ENCODE measurements around the gene STRN.

STRN gene

DNA sequence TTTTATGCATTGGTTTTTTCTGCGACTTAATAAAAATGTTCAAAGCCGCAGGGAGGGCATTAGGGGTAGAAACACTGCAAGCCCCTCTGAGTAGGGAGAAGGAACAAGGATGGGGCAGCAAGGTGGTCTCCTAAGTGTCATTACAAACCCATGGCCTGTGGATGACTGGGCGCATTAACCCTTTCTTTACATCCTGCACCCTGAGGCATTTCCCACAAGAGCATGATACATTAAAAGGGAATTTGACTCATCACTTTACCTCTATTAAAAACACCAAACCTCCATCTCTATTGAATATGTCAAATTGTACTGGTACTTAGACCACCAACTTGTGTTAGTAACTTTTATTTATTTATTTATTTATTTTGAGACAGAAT is 157.3 kb downstream of the STRN start:
- TF ChIP-seq, protein P1, sequence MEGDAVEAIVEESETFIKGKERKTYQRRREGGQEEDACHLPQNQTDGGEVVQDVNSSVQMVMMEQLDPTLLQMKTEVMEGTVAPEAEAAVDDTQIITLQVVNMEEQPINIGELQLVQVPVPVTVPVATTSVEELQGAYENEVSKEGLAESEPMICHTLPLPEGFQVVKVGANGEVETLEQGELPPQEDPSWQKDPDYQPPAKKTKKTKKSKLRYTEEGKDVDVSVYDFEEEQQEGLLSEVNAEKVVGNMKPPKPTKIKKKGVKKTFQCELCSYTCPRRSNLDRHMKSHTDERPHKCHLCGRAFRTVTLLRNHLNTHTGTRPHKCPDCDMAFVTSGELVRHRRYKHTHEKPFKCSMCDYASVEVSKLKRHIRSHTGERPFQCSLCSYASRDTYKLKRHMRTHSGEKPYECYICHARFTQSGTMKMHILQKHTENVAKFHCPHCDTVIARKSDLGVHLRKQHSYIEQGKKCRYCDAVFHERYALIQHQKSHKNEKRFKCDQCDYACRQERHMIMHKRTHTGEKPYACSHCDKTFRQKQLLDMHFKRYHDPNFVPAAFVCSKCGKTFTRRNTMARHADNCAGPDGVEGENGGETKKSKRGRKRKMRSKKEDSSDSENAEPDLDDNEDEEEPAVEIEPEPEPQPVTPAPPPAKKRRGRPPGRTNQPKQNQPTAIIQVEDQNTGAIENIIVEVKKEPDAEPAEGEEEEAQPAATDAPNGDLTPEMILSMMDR (IDR thresholded peaks at IDR 0.05; ENCODE audit: low read depth, low read length), result no peak
- H3K4me3 ChIP-seq (ENCODE audit: low read depth, low read length), result no peak overlapping the region

DNA sequence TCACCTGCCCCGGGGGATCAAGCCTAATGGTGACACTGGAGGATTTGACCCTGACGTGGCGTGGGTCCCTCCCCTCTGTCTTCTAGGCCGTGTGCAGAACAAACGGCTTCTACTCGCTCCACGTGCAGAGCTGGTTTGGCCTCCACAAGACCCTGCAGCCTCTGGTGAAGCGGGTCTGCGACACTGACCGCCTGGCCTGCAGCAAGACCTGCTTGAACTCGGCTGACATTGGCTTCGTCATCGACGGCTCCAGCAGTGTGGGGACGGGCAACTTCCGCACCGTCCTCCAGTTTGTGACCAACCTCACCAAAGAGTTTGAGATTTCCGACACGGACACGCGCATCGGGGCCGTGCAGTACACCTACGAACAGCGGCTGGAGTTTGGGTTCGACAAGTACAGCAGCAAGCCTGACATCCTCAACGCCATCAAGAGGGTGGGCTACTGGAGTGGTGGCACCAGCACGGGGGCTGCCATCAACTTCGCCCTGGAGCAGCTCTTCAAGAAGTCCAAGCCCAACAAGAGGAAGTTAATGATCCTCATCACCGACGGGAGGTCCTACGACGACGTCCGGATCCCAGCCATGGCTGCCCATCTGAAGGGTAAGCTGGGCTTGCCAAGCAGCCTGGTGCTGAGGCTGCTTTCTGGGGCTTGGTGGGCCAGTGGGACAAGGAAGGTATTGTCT is 157.8 kb downstream of the STRN start:
- H3K4me3 ChIP-seq (ENCODE audit: low read depth, low read length), result no peak overlapping the region
- TF ChIP-seq, protein P1 (IDR thresholded peaks at IDR 0.05; ENCODE audit: low read depth, low read length), result no peak

DNA sequence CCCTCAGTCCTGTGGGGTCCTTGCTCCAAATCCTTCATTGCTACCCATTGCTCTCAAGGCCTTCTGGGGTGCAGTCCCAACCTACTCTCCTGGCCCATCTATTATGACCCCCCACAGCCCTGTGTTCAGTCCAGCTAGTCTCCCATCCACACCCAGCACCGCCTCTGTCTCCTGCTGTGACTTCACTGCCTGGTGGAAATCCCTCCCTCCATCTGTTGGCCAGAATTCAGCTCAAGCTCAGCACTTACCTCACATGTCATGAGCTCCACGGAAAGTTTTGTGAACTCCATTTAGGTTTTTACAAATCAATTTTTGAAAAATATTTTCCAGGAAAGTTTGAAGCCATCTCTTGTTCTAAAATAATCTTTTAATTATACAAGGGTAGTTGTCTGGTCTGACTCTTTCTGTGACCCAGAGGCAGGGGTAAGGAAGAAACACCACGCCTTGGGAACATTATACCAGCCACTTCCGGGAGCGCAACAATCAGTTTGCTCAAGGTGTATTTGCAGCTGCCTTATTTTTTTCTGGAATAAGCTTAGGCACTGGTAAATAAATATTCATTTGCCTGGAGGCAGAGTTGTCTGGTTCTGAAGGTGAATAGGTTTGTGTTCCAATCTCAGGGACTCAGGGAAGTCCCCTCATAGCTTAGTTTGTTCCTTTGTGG is 159.0 kb downstream of the STRN start:
- no peak overlapping the region for H3K4me3 ChIP-seq (ENCODE audit: low read depth, low read length)
- TF ChIP-seq, protein P1 (IDR thresholded peaks at IDR 0.05; ENCODE audit: low read depth, low read length), result no peak

DNA sequence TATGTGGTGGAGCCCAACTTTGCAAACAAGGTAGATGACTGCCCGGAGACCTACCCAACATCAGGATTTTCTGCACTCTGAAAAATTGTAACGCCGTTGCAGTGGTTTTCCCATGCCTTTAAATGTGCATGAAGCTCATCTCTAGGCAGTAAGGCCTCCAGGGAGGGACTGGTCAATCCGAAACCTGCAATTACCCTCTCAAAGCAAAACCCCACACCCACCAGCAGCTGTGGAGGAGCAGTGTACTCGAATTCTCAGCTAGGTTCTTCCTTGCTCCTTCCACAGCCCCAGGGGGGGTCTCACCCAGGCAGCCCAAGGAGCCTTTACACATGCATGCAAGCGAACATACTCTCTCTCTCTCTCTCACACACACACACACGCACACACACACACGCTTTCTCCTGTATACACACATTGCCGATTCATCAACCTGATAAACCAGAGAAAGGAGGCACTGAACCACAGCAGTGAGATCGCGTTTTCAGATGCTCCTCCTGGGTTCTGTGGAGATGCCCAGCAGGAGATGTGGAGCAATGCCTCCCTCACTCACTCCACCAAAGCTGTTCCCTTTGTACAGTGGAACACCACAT is 160.6 kb downstream of the STRN start:
- TF ChIP-seq, protein P1 (IDR thresholded peaks at IDR 0.05; ENCODE audit: low read depth, low read length), result no peak
- no peak overlapping the region for H3K4me3 ChIP-seq (ENCODE audit: low read depth, low read length)

DNA sequence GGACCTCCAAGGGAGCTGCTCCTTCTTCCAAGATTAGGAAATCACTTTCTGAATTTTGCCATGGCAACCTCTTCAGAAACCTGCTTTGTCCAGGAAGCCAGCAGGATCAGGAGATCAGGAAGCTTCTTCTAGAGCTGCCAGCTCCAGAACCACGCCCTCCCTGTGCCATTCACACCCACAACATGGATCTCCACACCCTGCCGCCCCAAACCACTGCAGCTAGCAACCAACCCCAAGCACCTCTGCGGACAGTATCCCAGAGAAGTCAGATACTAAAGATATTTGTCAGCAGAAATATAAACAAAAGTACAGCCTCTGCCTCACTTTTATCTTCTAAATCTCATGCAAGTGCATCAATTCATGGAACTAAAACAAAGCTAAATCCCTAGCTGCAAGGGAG is 163.4 kb downstream of the STRN start:
- H3K4me3 ChIP-seq (ENCODE audit: low read depth, low read length), result no peak overlapping the region

DNA sequence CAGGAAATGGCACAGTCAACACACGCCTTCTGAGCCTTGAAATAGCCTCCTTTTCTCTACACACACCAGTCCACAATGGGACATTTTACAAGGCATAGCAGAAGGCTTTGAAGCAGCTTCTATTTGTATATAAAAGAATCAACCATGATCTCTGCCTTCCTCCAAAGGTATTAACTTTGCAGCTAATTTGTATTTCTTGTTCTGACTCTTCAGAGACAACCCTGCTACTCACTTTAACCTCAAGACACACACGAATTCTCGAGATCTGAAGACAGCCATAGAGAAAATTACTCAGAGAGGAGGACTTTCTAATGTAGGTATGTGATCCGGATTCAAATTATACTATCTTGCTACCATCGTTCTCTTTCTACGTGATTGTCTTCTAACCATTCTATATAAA is 165.2 kb downstream of the STRN start:
- TF ChIP-seq, protein P1 (IDR thresholded peaks at IDR 0.05; ENCODE audit: low read depth, low read length), result no peak
- no peak overlapping the region for H3K4me3 ChIP-seq (ENCODE audit: low read depth, low read length)

More for the DNA sequence above, 163.4 kb downstream of the STRN start:
- TF ChIP-seq, protein P1 (IDR thresholded peaks at IDR 0.05; ENCODE audit: low read depth, low read length), result no peak

DNA sequence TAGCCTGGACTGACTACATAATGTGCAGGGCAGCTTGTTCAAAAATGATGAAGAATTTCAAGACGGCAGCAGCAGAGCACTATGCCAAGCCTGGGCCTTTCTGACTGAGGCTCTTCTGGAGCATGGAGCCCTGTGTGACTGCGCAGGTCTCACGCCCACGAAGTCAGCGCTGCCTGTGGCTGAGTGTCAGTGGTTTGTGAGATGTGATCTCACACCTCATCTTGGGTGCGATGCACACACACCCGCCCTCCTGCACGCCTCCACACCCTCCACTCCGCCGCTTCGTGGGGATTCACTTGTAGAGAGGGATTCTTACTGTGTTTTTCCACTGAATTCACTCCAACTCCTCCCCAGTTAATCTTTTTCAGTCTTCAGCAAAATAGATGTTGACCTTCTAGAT is 166.0 kb downstream of the STRN start:
- TF ChIP-seq, protein P1 (IDR thresholded peaks at IDR 0.05; ENCODE audit: low read depth, low read length), result no peak

More for the DNA sequence above, 166.0 kb downstream of the STRN start:
- no peak overlapping the region for H3K4me3 ChIP-seq (ENCODE audit: low read depth, low read length)
